Pancreas (tissue), 10 donors: ENCODE results near the gene HARBI1. TPM values are rescaled to one million over a fixed set of nuclear protein-coding genes. Genes with fewer than 3 reads are reported as not detected.
A peak's percentile ranks its signal among the peaks of the same experiment; 100 is the strongest.

Source experiments
- ATAC-seq, 4 donors: fragments of 200-7000 bp; cut with Tn5 transposase; one replicate each; pipeline versions ENCODE4 v1.8.0 to v1.9.1; 2020; ENCODE audit warnings: mild to moderate bottlenecking in 4 of 4, moderate library complexity in 4 of 4
- DNase-seq, 6 donors: peaks; one replicate each; pipeline ENCODE4 v3.0.0-alpha.2; 2020
- FAIRE-seq: peaks from 2 replicates; lab custom pipeline; 2012; peaks lifted over from hg19 to GRCh38; lab: Jason Lieb, UNC
- H3K27ac ChIP-seq, 4 donors: fragments of 200-600 bp; sonication (generic); 1 replicate in 3 of 4; 2 replicates in 1 of 4; pipeline versions ENCODE4 v1.5.0 to v1.8.0; 2020
- H3K27me3 ChIP-seq, 4 donors: fragments of 200-600 bp; one replicate each; pipeline ENCODE4 v1.8.0; 2021
- H3K36me3 ChIP-seq, 3 donors: fragments of 200-600 bp; sonication (generic) in 1 of 3; one replicate each; pipeline versions ENCODE4 v1.5.0 to v1.8.0; 2020 to 2021
- H3K4me1 ChIP-seq, 3 donors: fragments of 200-600 bp; one replicate each; pipeline ENCODE4 v1.8.0; 2021
- H3K4me3 ChIP-seq, 4 donors: fragments of 200-600 bp; sonication (generic) in 2 of 4; one replicate each; pipeline versions ENCODE4 v1.5.0 to v1.8.0; 2020 to 2021
- H3K9me3 ChIP-seq, 4 donors: fragments of 200-600 bp; one replicate each; pipeline ENCODE4 v1.8.0; 2021
- WGBS, 2 donors: extraction: QIAGEN DNeasy Blood & Tissue Kit; methylation state at CpG; one replicate each; pipeline ENCODE4 v1.1.7; 2013; 5-methylcytosine and 5-hydroxymethylcytosine counted together
- intact Hi-C, 3 donors: fragments of 100-400 bp; cut with DNase I; formaldehyde crosslinking; loops; one replicate each; pipeline versions ENCODE4 v1.11.1 to v1.14.2; 2022
- polyA plus RNA-seq, 2 donors: library from polyadenylated mRNA; stranded (reverse); fragments of 200-250 nt; gene quantifications; one replicate each; pipeline ENCODE4 v1.2.3, GENCODE V29; 2013
- total RNA-seq, 6 donors: library from RNA; stranded (reverse); fragmentation: NEBNext Ultra II Directional in 4 of 6; extraction: Animal tissue kit (Norgen Biotek cat#: 25700) in 4 of 6; gene quantifications; one replicate each; pipeline versions ENCODE4 v1.2.1 to v1.2.4, GENCODE V29; 2021 to 2023
- TF ChIP-seq, protein P1 (sequence below), 4 donors: fragments of 200-600 bp; sonication (generic) in 3 of 4; IDR thresholded peaks; one replicate each; pipeline versions ENCODE4 v1.5.0 to v1.8.0; 2021; ENCODE audit warnings: antibody characterized with exemption in 4 of 4
- donor health status: healthy with polysubstance abuse.
- donor health status: DM: no; HTN: no; CAD: no; lungs with moderate emphysema.
- donor health status: DM: no; HTN: no; CAD: no.
- donor health status: control.
- donor health status: control.
- donor health status: Bipolar disorder and iron deficiency.
- donor health status: DM: yes; HTN: yes; CAD: no.
- donor health status: DM: no; HTN: no; CAD: no.
- donor health status: DM: no; HTN: no; CAD: no.
- donor health status: DM: yes; HTN: yes; CAD: no.

HARBI1 gene
- total and polyA plus RNA-seq, 8 donors = 1.7 to 2.6 (median 2.0) TPM

DNA sequence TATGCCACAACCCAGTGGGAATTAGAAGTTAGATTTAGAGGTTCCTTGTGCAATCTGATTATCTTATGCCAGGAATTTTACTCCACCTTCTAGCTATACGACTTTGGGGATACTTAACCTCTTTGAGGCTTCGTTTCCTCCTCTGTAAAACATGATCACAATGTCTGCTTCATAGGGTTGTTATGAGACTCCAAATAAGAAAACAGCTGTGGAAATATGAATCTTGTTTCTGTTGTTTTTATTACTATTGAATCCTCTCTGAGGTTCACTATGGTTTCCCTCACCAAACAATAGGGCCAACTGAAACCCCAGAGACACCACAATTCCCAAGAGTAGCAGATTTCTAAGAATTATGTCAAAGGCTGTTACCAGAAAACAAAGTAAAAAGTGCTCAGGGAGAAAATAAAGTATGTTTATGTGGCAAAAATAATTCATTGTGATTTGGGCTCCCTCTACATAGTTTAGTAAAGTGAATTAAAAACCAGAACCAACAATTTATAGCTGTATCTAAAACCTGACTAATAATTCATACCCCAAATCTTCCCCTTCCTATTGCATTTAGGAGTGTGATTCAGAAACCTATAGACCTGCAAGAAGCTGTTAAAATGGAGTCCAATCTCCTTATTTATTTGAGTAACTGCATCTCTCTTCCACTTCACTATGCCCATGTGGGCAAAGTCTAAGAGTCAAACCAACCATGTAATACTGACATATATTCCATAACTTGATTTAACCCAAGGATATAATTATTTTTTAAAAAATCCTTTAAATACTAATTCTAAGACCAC lies 61.6 kb downstream of the HARBI1 start:
- ATAC-seq = no peak
- H3K27ac ChIP-seq = peak overlapping the region in 2 of 4 donors; percentile 78 to 86
- H3K27me3 ChIP-seq = no peaks in the 10 kb centered on the region
- intact Hi-C loops = no loop called here
- no peak for FAIRE-seq
- H3K4me3 ChIP-seq = no peak overlapping the region
- WGBS, 2 donors = 62 to 69% methylated on average over 2 of the region's 2 CpGs
- H3K36me3 ChIP-seq = no peaks in the 10 kb centered on the region
- H3K9me3 ChIP-seq = no peaks in the 10 kb centered on the region
- TF ChIP-seq, protein P1, sequence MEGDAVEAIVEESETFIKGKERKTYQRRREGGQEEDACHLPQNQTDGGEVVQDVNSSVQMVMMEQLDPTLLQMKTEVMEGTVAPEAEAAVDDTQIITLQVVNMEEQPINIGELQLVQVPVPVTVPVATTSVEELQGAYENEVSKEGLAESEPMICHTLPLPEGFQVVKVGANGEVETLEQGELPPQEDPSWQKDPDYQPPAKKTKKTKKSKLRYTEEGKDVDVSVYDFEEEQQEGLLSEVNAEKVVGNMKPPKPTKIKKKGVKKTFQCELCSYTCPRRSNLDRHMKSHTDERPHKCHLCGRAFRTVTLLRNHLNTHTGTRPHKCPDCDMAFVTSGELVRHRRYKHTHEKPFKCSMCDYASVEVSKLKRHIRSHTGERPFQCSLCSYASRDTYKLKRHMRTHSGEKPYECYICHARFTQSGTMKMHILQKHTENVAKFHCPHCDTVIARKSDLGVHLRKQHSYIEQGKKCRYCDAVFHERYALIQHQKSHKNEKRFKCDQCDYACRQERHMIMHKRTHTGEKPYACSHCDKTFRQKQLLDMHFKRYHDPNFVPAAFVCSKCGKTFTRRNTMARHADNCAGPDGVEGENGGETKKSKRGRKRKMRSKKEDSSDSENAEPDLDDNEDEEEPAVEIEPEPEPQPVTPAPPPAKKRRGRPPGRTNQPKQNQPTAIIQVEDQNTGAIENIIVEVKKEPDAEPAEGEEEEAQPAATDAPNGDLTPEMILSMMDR (IDR thresholded peaks at IDR 0.05) = no peak
- no peak for DNase-seq
- peaks cover 29 to 34% (median 32%) of the 10 kb centered on the region in 3 donors for H3K4me1 ChIP-seq

DNA sequence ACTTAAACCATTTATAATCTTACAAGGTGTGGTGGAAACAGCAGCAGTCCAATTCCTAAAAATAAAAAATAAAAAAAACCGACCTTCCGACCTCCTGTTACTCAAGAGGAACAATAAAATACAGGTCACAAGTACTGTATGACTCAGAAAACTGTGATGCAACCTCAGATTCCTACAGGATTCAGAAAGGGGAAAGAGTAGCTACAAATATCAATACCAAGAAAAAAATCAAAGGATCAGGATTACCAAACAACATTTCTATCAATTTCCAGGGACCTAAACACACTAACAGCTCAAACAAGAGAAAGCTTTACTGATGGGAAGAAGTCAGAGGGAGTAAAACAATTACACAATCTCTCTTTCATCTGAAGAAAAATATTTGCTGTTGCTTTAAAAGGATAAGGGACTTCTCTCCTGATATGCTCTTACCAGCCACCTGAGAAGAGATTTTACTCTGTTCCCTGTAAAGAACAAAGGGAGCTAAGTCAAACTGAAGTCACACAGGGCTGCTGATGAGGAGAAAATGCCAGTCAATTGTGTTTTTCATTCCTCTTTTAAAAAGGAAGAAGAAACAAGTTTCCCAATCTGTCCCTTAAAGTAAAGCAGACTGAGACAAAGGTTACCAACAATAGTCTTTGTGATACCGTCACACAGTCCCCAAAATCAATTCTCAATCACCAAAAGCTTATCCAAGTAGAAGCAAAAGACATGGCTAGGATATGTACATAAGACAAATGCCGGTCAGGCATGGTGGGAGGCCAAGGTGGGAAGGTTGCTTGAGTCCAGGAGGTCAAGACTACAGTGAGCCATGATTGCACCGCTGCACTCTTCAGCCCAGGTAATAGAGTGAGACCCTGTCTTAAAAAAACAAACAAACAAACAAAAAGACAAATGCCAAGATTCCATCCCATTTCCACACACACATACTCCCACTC lies 62.5 kb downstream of the HARBI1 start:
- peak; percentile 87 to 93 (median 90) for ATAC-seq
- H3K4me1 ChIP-seq = peaks cover 25 to 29% (median 26%) of the 10 kb centered on the region in 3 donors
- FAIRE-seq = peak; percentile 63
- no peaks in the 10 kb centered on the region for H3K9me3 ChIP-seq
- H3K36me3 ChIP-seq = no peaks in the 10 kb centered on the region
- no peaks in the 10 kb centered on the region for H3K27me3 ChIP-seq
- TF ChIP-seq, protein P1 (IDR thresholded peaks at IDR 0.05) = no peak
- intact Hi-C loops = no loop called here
- no peak for DNase-seq
- no peak overlapping the region for H3K4me3 ChIP-seq
- 31 to 32% methylated on average over 5 of the region's 5 CpGs for WGBS, 2 donors
- peak overlapping the region in 3 of 4 donors; percentile 18 to 86 (median 78) for H3K27ac ChIP-seq

- Histone ChIP-seq H3K27me3 (no peaks in the 10 kb centered on the region), H3K9me3 (no peaks in the 10 kb centered on the region), H3K4me3 (no peak overlapping the region), H3K4me1 (peaks cover 22 to 29% (median 25%) of the 10 kb centered on the region in 3 donors), H3K27ac (peak overlapping the region in 3 of 4 donors; percentile 35 to 86 (median 78)), H3K36me3 (no peaks in the 10 kb centered on the region)
- FAIRE-seq (no peak), DNase-seq (no peak), ATAC-seq (peak; percentile 51 to 69 (median 58))
- intact Hi-C loops = no loop called here
- TF ChIP-seq, protein P1 (IDR thresholded peaks at IDR 0.05) = no peak
- 0 to 2% methylated on average over 1 of the region's 1 CpG for WGBS, 2 donors
These were observed 63.2 kb downstream of the HARBI1 start for GRCh38 chr11:46553814-46554212.

Other genes with a start within 250 kb of the HARBI1 start
- gene MDK, start 235.6 kb downstream of the HARBI1 start, total RNA-seq = 10 to 100 TPM in 4 of 6 donors, 1 to 10 TPM in 2; 4.3 to 84.4 (median 16.5) TPM
- 10 to 100 TPM; 23.6 to 66.5 TPM for gene MDK, start 235.6 kb downstream of the HARBI1 start, polyA plus RNA-seq
- gene CHRM4, start 225.5 kb downstream of the HARBI1 start, total RNA-seq = under 1 TPM; 0.08 to 0.62 (median 0.20) TPM
- gene CHRM4, start 225.5 kb downstream of the HARBI1 start, polyA plus RNA-seq = under 1 TPM in 1 of 2 donors, not detected in 1; 0.66 TPM
- 10 to 100 TPM; 10.2 to 18.7 (median 12.4) TPM for gene AMBRA1, start 23.2 kb downstream of the HARBI1 start, total RNA-seq
- gene AMBRA1, start 23.2 kb downstream of the HARBI1 start, polyA plus RNA-seq = 1 to 10 TPM; 6.8 to 8.2 TPM
- gene ATG13, start 326 bp upstream of the HARBI1 start, total RNA-seq = 10 to 100 TPM; 34.0 to 59.6 (median 41.9) TPM
- gene ATG13, start 326 bp upstream of the HARBI1 start, polyA plus RNA-seq = 10 to 100 TPM; 27.5 to 28.5 TPM
- 10 to 100 TPM; 22.2 to 51.1 (median 32.0) TPM for gene ARHGAP1, start 83.4 kb upstream of the HARBI1 start, total RNA-seq
- 10 to 100 TPM; 18.7 to 30.2 TPM for gene ARHGAP1, start 83.4 kb upstream of the HARBI1 start, polyA plus RNA-seq
- 1 to 10 TPM; 2.8 to 5.6 (median 4.1) TPM for gene ZNF408, start 83.8 kb upstream of the HARBI1 start, total RNA-seq
- gene ZNF408, start 83.8 kb upstream of the HARBI1 start, polyA plus RNA-seq = 1 to 10 TPM; 6.7 to 7.8 TPM
- under 1 TPM in 2 of 6 donors, not detected in 4; 0.16 to 0.76 TPM for gene F2, start 102.0 kb upstream of the HARBI1 start, total RNA-seq
- gene F2, start 102.0 kb upstream of the HARBI1 start, polyA plus RNA-seq = under 1 TPM; 0.08 to 0.19 TPM
- 10 to 100 TPM; 12.5 to 36.3 (median 18.6) TPM for gene CKAP5, start 229.1 kb upstream of the HARBI1 start, total RNA-seq
- 1 to 10 TPM; 4.0 to 9.4 TPM for gene CKAP5, start 229.1 kb upstream of the HARBI1 start, polyA plus RNA-seq